Lower leg skin (tissue), 4 donors: ENCODE measurements around the gene KRTAP10-3. TPM values are rescaled to one million over a fixed set of nuclear protein-coding genes. Genes with fewer than 3 reads are reported as not detected.
"Not testable (repeated sequence)": the region's sequence is repeated elsewhere in the genome, so short reads cannot be mapped to it uniquely, and the experiment has no call there.

ENCODE experiments used
- DNase-seq, 2 donors: peaks; one replicate each; pipeline ENCODE4 v3.0.0-alpha.2; 2019; ENCODE audit warnings: low spot score in 2 of 2
- H3K4me3 ChIP-seq: fragments of 200-600 bp; sonication (generic); 2 replicates; pipeline ENCODE4 v1.5.1; 2017; ENCODE audit warnings: mild to moderate bottlenecking, low read depth; ENCODE audit not compliant: poor library complexity, severe bottlenecking
- POLR2A ChIP-seq, 2 donors: fragments of 450-650 bp; IDR thresholded peaks; one replicate each; pipeline ENCODE4 v1.6.1; 2016 to 2017; ENCODE audit warnings: antibody characterized with exemption in 2 of 2, mild to moderate bottlenecking in 1 of 2, moderate library complexity in 1 of 2
- whole genome bisulfite sequencing, 2 donors: methylation state at CpG; one replicate each; pipeline ENCODE4 v1.1.5; 2018; 5-methylcytosine and 5-hydroxymethylcytosine counted together
- intact Hi-C: fragments of 100-400 bp; cut with DNase I; formaldehyde crosslinking; loops from one replicate; pipeline ENCODE4 v1.15.0; 2023; ENCODE audit warnings: low total_unique reads
- total RNA-seq, 4 donors: library from RNA; depleted of rRNA; stranded (reverse); fragments of >200 nt; gene quantifications; one replicate each; pipeline ENCODE4 v1.1.0, GENCODE V29; 2016
- TF ChIP-seq, protein P1 (sequence below), 3 donors: fragments of 450-650 bp; IDR thresholded peaks; one replicate each; pipeline ENCODE4 v1.5.1; 2016; ENCODE audit warnings: antibody characterized with exemption in 3 of 3, mild to moderate bottlenecking in 3 of 3, moderate library complexity in 2 of 3

The KRTAP10-3 gene
- total RNA-seq, 4 donors from 2014 or later, result 4.8 TPM; not detected in 3

GRCh38 chr21:44550807-44551206, 7.8 kb downstream of the KRTAP10-3 start:
- no peak overlapping the region for H3K4me3 ChIP-seq
- WGBS, 2 donors, result 7 to 36% methylated on average over 4 to 10 of the region's 10 CpGs
- TF ChIP-seq POLR2A (IDR thresholded peaks at IDR 0.05), result no peak
- TF ChIP-seq, protein P1, sequence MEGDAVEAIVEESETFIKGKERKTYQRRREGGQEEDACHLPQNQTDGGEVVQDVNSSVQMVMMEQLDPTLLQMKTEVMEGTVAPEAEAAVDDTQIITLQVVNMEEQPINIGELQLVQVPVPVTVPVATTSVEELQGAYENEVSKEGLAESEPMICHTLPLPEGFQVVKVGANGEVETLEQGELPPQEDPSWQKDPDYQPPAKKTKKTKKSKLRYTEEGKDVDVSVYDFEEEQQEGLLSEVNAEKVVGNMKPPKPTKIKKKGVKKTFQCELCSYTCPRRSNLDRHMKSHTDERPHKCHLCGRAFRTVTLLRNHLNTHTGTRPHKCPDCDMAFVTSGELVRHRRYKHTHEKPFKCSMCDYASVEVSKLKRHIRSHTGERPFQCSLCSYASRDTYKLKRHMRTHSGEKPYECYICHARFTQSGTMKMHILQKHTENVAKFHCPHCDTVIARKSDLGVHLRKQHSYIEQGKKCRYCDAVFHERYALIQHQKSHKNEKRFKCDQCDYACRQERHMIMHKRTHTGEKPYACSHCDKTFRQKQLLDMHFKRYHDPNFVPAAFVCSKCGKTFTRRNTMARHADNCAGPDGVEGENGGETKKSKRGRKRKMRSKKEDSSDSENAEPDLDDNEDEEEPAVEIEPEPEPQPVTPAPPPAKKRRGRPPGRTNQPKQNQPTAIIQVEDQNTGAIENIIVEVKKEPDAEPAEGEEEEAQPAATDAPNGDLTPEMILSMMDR (IDR thresholded peaks at IDR 0.05), result no peak
- peak in 1 of 2 donors; percentile 61 for DNase-seq
- intact Hi-C loops, result no loop called here

DNA sequence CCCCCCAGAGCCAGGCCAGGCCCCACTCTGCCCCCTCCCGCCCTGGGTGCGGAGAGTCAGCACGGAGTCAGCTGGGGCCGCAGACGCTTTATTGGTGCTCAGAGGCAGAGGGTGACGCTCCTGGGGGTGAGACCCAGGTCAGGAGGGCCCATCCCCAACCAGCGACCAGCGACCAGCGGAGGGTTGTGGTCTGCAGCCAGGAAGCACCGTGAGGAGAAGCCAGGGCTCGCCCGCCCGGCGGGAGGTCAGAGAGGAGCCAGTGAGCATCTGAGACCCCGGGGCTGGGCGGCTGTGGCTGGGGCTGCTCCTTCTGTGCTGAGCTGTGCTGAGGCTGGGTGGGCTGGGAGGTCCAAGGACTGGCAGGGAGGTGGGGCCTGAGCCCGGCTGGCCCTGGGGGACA, 8.3 kb downstream of the KRTAP10-3 start:
- 36 to 46% methylated on average over 11 to 16 of the region's 17 CpGs for WGBS, 2 donors
- H3K4me3 ChIP-seq, intact Hi-C loops: not testable (repeated sequence)
- DNase-seq, result peak in 1 of 2 donors; percentile 78

DNA sequence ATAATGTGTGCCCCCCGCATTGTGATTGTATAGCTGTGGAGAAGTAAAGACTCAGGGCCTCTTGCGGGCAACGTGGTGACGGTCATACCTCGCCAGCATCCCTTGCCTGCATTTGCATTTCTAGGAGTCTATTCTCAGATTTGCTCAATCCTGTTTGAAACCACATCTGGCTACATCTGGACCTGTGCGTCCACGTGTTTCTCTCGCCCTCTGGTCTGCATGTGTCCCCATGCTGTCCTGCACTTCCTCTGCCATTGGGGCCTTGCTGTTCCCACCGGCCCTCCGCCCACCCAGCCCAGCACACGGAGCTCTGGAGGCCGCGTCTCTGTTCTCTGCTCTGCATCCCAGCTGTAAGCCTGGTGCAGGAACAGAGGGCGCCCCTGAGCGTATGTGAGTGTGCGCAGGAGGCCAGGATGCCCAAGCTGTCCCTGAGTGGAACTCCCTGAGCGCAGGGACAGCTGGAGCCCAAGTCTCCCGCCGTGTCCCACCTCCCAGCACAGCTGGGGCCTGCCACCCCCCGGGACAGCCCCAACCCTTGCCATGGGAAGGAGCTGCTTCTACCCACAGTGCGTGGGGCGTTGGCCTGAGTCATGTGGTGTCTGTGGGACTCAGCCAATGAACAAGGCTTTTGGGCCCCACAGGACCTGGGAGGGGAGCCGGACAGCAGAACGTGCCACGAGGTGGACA, 8.9 kb downstream of the KRTAP10-3 start:
- intact Hi-C loops, result no loop called here
- WGBS, 2 donors, result 46 to 49% methylated on average over 18 to 24 of the region's 25 CpGs
- peak in 1 of 2 donors; percentile 49 for DNase-seq
- TF ChIP-seq, protein P1 (IDR thresholded peaks at IDR 0.05), result no peak
- no peak for TF ChIP-seq POLR2A (IDR thresholded peaks at IDR 0.05)
- no peak overlapping the region for H3K4me3 ChIP-seq

GRCh38 chr21:44548922-44549321, 9.7 kb downstream of the KRTAP10-3 start:
- WGBS, 2 donors, result 20 to 32% methylated on average over 14 of the region's 14 CpGs
- DNase-seq, result peak in 1 of 2 donors; percentile 42
- intact Hi-C loops, result no loop called here

DNA sequence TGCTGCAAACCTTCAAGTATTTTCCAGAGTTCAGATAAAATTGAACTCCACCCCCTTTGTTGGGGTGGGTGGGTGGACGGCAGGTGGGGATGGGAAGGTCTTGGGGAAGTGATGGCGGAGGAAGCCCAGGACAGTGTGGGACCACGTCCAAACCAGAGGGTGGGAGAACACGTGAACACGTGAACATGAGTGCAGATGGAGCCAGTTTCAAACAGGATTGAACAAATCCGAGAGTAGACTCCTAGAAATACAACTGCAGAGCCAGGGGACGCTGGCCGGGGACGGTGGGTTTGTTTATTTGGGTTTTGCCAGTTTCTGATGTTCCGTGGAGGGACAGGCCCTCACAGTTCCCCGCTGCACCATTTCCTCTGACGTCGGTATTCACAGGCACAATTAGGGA, 10.2 kb downstream of the KRTAP10-3 start:
- peak in 1 of 2 donors; percentile 75 for DNase-seq

More at GRCh38 chr21:44548922-44549321, 9.7 kb downstream of the KRTAP10-3 start:
- H3K4me3 ChIP-seq, result no peak overlapping the region
- no peak for TF ChIP-seq POLR2A (IDR thresholded peaks at IDR 0.05)
- TF ChIP-seq, protein P1 (IDR thresholded peaks at IDR 0.05), result no peak

DNA sequence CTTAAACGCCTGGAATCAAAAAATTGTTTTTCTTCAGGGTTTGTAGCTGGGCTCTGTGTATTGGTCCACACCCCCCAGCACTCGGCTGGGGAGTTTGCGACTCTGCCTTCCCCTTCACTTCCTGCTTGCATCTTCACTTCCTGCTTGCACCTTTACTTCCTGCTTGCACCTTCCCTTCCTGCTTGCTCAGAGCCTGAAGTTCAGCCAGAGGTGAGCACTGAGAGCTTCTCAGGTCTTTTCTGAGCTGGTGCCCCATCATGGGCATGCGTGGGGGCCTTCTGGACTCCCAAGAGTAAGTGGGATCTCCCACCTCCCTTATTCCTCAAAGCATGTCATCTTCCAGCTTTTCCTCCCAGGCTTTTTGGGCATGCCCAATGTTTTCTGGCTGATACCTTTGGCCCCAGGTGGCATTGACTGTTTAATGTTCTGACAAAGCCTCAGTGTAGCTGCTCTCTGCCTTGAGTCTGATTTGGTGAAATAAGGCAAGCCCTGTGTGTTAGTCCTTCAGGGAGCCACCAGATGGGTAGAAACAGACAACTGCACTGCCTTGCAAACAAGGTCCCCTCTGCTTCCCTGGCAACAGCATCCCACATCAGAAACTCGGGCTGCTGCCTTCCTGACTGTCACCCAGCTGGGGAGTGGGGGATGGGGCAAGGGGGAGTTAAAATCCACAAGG, 10.8 kb downstream of the KRTAP10-3 start:
- intact Hi-C loops, result no loop called here
- DNase-seq, result peak in 1 of 2 donors; percentile 53
- WGBS, 2 donors, result 54 to 73% methylated on average over 5 of the region's 5 CpGs
- TF ChIP-seq, protein P1 (IDR thresholded peaks at IDR 0.05), result no peak
- TF ChIP-seq POLR2A (IDR thresholded peaks at IDR 0.05), result no peak
- H3K4me3 ChIP-seq, result no peak overlapping the region

More for the DNA sequence above, 10.2 kb downstream of the KRTAP10-3 start:
- 41% methylated on average over 13 of the region's 13 CpGs for WGBS, 2 donors
- intact Hi-C loops, result no loop called here
- H3K4me3 ChIP-seq, result no peak overlapping the region
- no peak for TF ChIP-seq POLR2A (IDR thresholded peaks at IDR 0.05)
- TF ChIP-seq, protein P1 (IDR thresholded peaks at IDR 0.05), result no peak
